Mucosa of descending colon (tissue), 3 donors: ENCODE measurements around the gene AQP2. TPM values are rescaled to one million over a fixed set of nuclear protein-coding genes. Genes with fewer than 3 reads are reported as not detected.

Experiments
- ATAC-seq: fragments of 200-7000 bp; cut with Tn5 transposase; one replicate; pipeline ENCODE4 v1.9.1; 2020; ENCODE audit warnings: mild to moderate bottlenecking, moderate library complexity
- DNase-seq, 3 donors: peaks; one replicate each; pipeline ENCODE4 v3.0.0-alpha.2; 2020
- H3K36me3 ChIP-seq: fragments of 200-600 bp; one replicate; pipeline ENCODE4 v1.8.0; 2021; ENCODE audit warnings: low read depth, mild to moderate bottlenecking
- H3K4me1 ChIP-seq: fragments of 200-600 bp; one replicate; pipeline ENCODE4 v1.8.0; 2021; ENCODE audit warnings: low read depth, mild to moderate bottlenecking
- H3K4me3 ChIP-seq: fragments of 200-600 bp; one replicate; pipeline ENCODE4 v1.8.0; 2021; ENCODE audit warnings: mild to moderate bottlenecking
- H3K9me3 ChIP-seq: fragments of 200-600 bp; one replicate; pipeline ENCODE4 v1.8.0; 2021; ENCODE audit warnings: mild to moderate bottlenecking
- intact Hi-C, 2 donors: fragments of 100-400 bp; cut with DNase I in 1 of 2; cut with micrococcal nuclease in 1 of 2; formaldehyde crosslinking; loops; one replicate each; pipeline versions ENCODE4 v1.11.0 to v1.11.1; 2022; cut with DNase I, micrococcal nuclease
- total RNA-seq, 3 donors: library from RNA; stranded (reverse); fragmentation: NEBNext Ultra II Directional in 2 of 3; extraction: Animal tissue kit (Norgen Biotek cat#: 25700) in 2 of 3; gene quantifications; one replicate each; pipeline versions ENCODE4 v1.2.1 to v1.2.4, GENCODE V29; 2021 to 2023
- TF ChIP-seq, protein P1 (sequence below): fragments of 200-600 bp; IDR thresholded peaks from one replicate; pipeline ENCODE4 v1.8.0; 2022; ENCODE audit warnings: antibody characterized with exemption, mild to moderate bottlenecking
- donor health status: DM: no; HTN: no; CAD: no; lungs with moderate emphysema.
- donor health status: DM: no; HTN: no; CAD: no.
- donor health status: DM: no; HTN: yes; CAD: no.

Gene AQP2
- total RNA-seq, 3 donors from 2014 or later = not detected

DNA sequence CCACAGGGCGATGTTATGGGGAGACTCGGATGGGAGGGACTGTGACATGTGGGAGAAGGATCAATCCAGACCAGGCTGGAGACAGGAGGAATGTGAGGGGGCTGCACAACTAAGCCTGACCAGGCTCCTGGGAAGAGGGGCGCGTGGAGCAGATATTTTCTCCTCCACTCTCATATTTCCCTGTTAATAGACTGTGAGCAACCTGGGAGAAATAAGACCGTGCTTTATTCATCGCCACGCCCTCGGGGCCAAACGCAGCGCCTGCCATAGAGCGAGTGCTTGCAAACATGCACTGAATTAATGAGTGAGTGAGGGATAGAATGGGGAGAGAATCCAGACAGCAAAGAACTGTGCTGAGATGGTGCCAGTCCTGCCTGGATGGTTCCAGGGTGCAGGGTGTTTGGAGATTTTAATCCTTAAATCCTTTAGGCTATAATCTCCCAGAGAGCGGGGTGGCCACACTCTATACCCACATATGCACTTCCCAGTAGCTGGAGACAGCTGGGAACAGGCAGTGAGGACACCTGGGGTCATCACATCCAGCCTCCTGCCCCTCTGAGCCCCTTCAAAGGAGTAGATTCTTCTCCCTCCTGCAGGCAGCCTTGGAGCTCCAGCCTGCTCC lies 33.3 kb upstream of the AQP2 start:
- DNase-seq (no peak), ATAC-seq (no peak)

DNA sequence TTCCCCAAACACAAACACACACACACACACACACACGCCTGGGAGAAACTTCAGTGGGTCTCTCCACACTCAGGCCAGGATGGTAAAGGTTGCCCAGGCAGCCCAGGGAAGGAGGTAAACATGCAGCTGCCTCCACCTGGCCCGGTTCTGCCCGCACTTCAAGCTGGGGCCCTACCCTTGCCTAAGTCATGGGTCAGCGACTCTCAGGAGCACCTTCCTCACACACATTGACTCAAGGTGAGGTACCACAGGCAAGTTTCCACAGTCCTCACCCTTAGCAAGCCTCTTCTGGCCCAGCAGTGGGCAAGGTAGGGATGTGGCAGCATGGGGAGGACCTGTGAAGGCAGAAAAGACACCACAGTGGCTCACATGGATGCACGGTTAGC lies 32.8 kb upstream of the AQP2 start:
- H3K9me3 ChIP-seq = no peaks in the 10 kb centered on the region
- H3K4me3 ChIP-seq = no peak overlapping the region
- TF ChIP-seq, protein P1, sequence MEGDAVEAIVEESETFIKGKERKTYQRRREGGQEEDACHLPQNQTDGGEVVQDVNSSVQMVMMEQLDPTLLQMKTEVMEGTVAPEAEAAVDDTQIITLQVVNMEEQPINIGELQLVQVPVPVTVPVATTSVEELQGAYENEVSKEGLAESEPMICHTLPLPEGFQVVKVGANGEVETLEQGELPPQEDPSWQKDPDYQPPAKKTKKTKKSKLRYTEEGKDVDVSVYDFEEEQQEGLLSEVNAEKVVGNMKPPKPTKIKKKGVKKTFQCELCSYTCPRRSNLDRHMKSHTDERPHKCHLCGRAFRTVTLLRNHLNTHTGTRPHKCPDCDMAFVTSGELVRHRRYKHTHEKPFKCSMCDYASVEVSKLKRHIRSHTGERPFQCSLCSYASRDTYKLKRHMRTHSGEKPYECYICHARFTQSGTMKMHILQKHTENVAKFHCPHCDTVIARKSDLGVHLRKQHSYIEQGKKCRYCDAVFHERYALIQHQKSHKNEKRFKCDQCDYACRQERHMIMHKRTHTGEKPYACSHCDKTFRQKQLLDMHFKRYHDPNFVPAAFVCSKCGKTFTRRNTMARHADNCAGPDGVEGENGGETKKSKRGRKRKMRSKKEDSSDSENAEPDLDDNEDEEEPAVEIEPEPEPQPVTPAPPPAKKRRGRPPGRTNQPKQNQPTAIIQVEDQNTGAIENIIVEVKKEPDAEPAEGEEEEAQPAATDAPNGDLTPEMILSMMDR = no peak
- intact Hi-C loops = no loop called here
- DNase-seq = no peak
- H3K36me3 ChIP-seq = no peaks in the 10 kb centered on the region
- no peak for ATAC-seq
- no peaks in the 10 kb centered on the region for H3K4me1 ChIP-seq

More for the DNA sequence above, 33.3 kb upstream of the AQP2 start:
- TF ChIP-seq, protein P1 = no peak
- Histone ChIP-seq H3K36me3 (no peaks in the 10 kb centered on the region), H3K4me3 (no peak overlapping the region), H3K9me3 (no peaks in the 10 kb centered on the region), H3K4me1 (no peaks in the 10 kb centered on the region)
- intact Hi-C loops = no loop called here

DNA sequence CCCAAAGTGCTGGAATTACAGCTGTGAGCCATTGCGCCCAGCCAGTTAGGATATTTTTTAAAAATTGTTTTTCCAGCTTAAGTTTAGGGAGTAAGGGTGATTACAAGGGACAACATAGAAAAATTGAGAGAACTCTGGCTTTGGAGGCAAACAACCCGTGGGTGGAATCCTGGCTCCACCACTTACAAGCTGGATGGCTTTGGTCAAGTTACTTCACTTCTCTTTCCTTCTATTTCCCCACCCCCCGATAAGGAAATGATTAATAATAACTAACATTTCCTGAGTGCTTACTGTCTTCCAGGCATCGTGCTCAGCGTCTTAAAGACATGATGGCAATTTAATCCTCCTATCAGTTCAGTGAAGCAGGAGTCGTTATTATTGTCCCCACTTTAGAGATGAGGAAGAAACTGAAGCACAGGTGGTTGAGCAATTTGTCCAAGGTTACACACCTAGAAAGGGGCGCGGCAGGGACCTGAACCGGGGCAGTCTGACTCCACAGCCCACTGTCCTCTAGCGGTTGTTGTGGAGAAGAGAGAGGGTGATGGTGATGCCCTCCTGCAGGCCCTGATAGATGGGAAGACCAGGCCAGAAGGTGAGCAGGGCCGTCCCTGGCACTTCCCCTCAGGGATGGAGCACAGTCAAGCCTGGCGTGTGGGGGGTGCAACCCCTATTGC lies 30.2 kb upstream of the AQP2 start:
- no peaks in the 10 kb centered on the region for H3K9me3 ChIP-seq
- TF ChIP-seq, protein P1 = no peak
- ATAC-seq (peak; percentile 66), DNase-seq (no peak)
- H3K4me3 ChIP-seq = no peak overlapping the region
- no peaks in the 10 kb centered on the region for H3K36me3 ChIP-seq
- H3K4me1 ChIP-seq = no peaks in the 10 kb centered on the region
- intact Hi-C loops = no loop called here

DNA sequence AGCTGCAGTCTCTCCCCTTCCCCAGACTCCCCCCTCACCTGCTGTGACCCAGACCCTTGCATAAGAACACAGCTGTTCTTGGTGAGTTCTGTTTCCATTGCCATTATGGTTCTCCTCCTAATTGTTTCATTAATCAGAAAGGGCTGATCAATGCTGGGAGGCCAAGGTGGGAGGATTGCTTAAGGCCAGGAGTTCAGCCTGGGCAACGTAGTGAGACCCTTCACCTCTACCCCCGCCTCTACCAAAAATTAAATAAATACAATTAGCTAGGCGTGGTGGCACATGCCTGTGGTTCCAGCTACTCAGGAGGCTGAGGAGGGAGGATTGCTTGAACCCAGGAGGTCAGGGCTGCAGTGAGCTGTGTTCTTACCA lies 29.6 kb upstream of the AQP2 start:
- no peaks in the 10 kb centered on the region for H3K9me3 ChIP-seq
- no peaks in the 10 kb centered on the region for H3K4me1 ChIP-seq
- intact Hi-C loops = no loop called here
- H3K36me3 ChIP-seq = no peaks in the 10 kb centered on the region
- H3K4me3 ChIP-seq = no peak overlapping the region
- TF ChIP-seq, protein P1 = no peak
- DNase-seq = no peak
- no peak for ATAC-seq

DNA sequence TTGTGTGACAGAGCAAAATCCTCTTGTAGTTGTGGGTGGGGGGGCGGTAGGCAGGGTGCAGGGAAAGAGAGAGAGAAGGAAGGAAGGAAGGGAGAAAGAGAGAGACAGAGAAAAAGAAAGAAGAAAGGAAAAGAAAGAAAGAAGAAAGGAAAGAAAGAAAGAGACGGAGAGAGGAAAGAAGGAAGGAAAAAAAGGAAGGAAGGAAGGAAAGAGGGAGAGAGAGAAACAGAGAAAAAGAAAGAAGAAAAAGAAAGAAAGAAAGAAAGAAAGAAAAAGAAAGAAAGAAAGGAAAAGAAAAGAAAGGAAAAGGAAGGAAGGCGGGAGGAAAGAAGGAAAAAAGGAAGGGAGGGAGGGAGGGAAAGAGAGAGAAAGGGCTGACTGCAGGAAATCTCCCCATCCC lies 29.2 kb upstream of the AQP2 start:
- DNase-seq (no peak), ATAC-seq (no peak)
- Histone ChIP-seq H3K9me3 (no peaks in the 10 kb centered on the region), H3K4me3 (no peak overlapping the region), H3K36me3 (no peaks in the 10 kb centered on the region), H3K4me1 (no peaks in the 10 kb centered on the region)
- intact Hi-C loops = no loop called here
- TF ChIP-seq, protein P1 = no peak
